ENCODE measurements around the gene MAGEH1.

Gene MAGEH1

GRCh38 chrX:55487143-55487542 lies 35.2 kb downstream of the MAGEH1 start:
- Histone ChIP-seq H3K9me3 (ENCODE audit: insufficient read depth, low read length) (no peaks in the 10 kb centered on the region), H2AFZ (ENCODE audit: low read depth, low read length) (no peak overlapping the region), H3K79me2 (ENCODE audit: low read length) (no peaks in the 10 kb centered on the region), H3K36me3 (replicated peaks; ENCODE audit: low read depth, low read length) (no peaks in the 10 kb centered on the region), H3K27me3 (ENCODE audit: low read depth, low read length) (no peaks in the 10 kb centered on the region), H3K9ac (ENCODE audit: low read length) (no peak overlapping the region), H3K4me2 (ENCODE audit: low read length) (no peak overlapping the region), H3K27ac (ENCODE audit: low read length) (no peak overlapping the region), H3K4me3 (ENCODE audit: low read length) (no peak overlapping the region), H4K20me1 (ENCODE audit: insufficient read depth, low read length) (no peaks in the 10 kb centered on the region), H3K4me1 (ENCODE audit: low read length) (peaks cover 14% of the 10 kb centered on the region)
- TF ChIP-seq CTCF (IDR thresholded peaks at IDR 0.05; ENCODE audit: low read depth, low read length) (no peak), EZH2phosphoT487 (IDR thresholded peaks at IDR 0.05; ENCODE audit: low read depth) (no peak)

GRCh38 chrX:55488006-55488592 lies 36.2 kb downstream of the MAGEH1 start:
- no peaks in the 10 kb centered on the region for H4K20me1 ChIP-seq (ENCODE audit: insufficient read depth, low read length)
- H3K36me3 ChIP-seq (replicated peaks; ENCODE audit: low read depth, low read length) = no peaks in the 10 kb centered on the region
- peak overlapping the region; percentile 86 for H3K4me2 ChIP-seq (ENCODE audit: low read length)
- no peaks in the 10 kb centered on the region for H3K79me2 ChIP-seq (ENCODE audit: low read length)
- no peaks in the 10 kb centered on the region for H3K27me3 ChIP-seq (ENCODE audit: low read depth, low read length)
- peaks cover 14% of the 10 kb centered on the region for H3K4me1 ChIP-seq (ENCODE audit: low read length)
- H3K4me3 ChIP-seq (ENCODE audit: low read length) = peak overlapping the region; percentile 90
- H3K9ac ChIP-seq (ENCODE audit: low read length) = peak overlapping the region; percentile 76
- 0 out of 2 replicates have a peak overlapping the region, but pooled peaks have one; percentile 10 for H3K27ac ChIP-seq (ENCODE audit: low read length)
- H3K9me3 ChIP-seq (ENCODE audit: insufficient read depth, low read length) = no peaks in the 10 kb centered on the region
- peak overlapping the region; percentile 76; the same call in 1 of the 2 replicates for H2AFZ ChIP-seq (ENCODE audit: low read depth, low read length)
- no peak for TF ChIP-seq EZH2phosphoT487 (IDR thresholded peaks at IDR 0.05; ENCODE audit: low read depth)
- TF ChIP-seq CTCF (IDR thresholded peaks at IDR 0.05; ENCODE audit: low read depth, low read length) = no peak

GRCh38 chrX:55488593-55489313 lies 36.8 kb downstream of the MAGEH1 start:
- H2AFZ ChIP-seq (ENCODE audit: low read depth, low read length) = peak overlapping the region; percentile 91

More at GRCh38 chrX:55488593-55489313, 36.8 kb downstream of the MAGEH1 start:
- Histone ChIP-seq H3K9ac (ENCODE audit: low read length) (peak overlapping the region; percentile 85), H3K36me3 (replicated peaks; ENCODE audit: low read depth, low read length) (no peaks in the 10 kb centered on the region), H3K4me1 (ENCODE audit: low read length) (peaks cover 14% of the 10 kb centered on the region), H3K27me3 (ENCODE audit: low read depth, low read length) (no peaks in the 10 kb centered on the region), H3K9me3 (ENCODE audit: insufficient read depth, low read length) (no peaks in the 10 kb centered on the region), H3K4me3 (ENCODE audit: low read length) (peak overlapping the region; percentile 90), H4K20me1 (ENCODE audit: insufficient read depth, low read length) (no peaks in the 10 kb centered on the region), H3K27ac (ENCODE audit: low read length) (peak overlapping the region; percentile 66), H3K79me2 (ENCODE audit: low read length) (no peaks in the 10 kb centered on the region), H3K4me2 (ENCODE audit: low read length) (peak overlapping the region; percentile 86)
- TF ChIP-seq CTCF (IDR thresholded peaks at IDR 0.05; ENCODE audit: low read depth, low read length) (no peak), EZH2phosphoT487 (IDR thresholded peaks at IDR 0.05; ENCODE audit: low read depth) (no peak)
